GM12875 (cell line): Measurements from ENCODE around the gene CELF2.

Experiments used
- H3K4me3 ChIP-seq: one replicate; pipeline ENCODE4 v1.5.1; 2011; ENCODE audit warnings: low read depth, low read length, control low read depth
- TF ChIP-seq, protein P1 (sequence below): IDR thresholded peaks from 2 replicates; pipeline ENCODE4 v1.5.1; 2011; ENCODE audit warnings: low read depth, mild to moderate bottlenecking, control low read depth, inconsistent platforms, low read length, moderate library complexity, borderline replicate concordance; ENCODE audit not compliant: insufficient read depth

The CELF2 gene

DNA sequence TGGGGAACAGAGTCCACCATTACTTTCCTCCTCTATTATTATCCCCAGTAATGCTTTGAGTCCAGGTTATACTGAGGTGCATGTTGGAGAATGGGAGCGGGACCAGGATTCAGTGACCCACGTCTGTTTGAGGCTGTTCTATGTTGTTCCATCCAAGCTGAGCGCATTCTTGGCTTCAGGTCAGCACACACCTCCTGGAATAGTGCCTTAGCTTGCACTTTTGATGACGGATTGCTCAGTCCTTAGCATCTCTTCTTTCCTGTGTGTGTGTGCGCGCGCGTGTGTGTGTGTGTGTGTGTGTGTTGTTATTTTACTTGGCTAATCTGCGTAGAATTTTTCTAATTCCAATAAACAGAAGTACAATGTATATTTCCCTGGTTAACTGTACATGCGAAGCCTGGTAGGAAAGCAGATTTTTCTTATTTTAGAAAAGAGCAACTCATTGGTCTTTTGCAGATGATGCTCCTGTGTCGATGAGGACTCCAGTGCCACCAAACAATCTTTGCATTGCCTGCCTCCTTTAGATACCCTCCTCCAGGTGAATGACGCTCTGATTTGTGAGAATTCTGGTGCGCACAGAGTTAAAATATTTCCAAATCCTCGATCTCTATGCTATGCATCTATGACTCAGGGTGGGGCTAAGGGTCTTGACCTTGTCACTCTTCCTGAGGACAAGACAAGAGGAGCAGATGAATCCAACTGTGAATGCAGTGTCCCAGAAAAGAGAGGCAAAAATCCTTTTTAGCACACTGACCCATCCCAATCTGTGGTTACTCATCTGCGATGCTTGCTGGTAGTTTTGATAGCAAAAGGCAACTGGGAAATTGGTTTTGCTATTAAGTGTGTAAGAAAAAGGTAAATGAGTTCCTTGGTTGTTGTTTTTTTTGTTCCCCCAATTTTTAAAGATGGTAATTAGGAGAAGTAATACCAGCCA, 13.3 kb upstream of the CELF2 start:
- TF ChIP-seq, protein P1, sequence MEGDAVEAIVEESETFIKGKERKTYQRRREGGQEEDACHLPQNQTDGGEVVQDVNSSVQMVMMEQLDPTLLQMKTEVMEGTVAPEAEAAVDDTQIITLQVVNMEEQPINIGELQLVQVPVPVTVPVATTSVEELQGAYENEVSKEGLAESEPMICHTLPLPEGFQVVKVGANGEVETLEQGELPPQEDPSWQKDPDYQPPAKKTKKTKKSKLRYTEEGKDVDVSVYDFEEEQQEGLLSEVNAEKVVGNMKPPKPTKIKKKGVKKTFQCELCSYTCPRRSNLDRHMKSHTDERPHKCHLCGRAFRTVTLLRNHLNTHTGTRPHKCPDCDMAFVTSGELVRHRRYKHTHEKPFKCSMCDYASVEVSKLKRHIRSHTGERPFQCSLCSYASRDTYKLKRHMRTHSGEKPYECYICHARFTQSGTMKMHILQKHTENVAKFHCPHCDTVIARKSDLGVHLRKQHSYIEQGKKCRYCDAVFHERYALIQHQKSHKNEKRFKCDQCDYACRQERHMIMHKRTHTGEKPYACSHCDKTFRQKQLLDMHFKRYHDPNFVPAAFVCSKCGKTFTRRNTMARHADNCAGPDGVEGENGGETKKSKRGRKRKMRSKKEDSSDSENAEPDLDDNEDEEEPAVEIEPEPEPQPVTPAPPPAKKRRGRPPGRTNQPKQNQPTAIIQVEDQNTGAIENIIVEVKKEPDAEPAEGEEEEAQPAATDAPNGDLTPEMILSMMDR, result no peak

DNA sequence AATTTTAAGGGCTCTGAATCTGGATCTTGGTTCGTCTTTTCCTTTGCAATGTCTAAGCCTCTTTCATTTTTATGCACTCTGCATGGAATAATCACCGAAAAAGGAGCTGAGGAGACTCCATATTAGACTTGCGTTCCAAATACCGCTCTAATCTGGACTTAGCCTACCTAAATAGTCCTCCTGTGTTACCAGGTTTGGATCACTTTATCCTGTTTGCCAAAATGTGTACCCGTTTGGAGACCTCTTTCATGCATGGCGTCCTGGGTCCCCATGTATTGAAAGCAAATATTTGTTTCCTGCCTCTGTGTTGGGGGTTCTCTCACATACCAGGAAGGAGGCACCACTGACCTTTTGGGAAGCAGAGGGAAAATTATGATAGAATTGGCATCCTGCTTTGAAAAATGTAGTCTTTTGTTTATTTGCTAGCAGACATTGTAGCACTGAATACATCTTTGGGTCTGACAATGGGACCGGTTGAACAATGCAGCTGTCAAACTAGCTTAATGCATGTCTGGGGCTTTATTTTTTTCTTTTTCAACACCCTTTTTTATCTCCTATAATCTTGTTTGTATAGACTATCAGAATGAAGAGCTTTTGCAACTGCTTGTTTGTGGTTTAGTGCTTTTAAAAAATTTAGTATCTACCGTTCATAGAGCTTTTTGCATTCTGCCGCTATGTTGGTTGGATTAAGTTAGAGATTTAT, 11.8 kb upstream of the CELF2 start:
- no peak overlapping the region for H3K4me3 ChIP-seq
- TF ChIP-seq, protein P1, result no peak

More for the DNA sequence above, 13.3 kb upstream of the CELF2 start:
- H3K4me3 ChIP-seq, result no peak overlapping the region

DNA sequence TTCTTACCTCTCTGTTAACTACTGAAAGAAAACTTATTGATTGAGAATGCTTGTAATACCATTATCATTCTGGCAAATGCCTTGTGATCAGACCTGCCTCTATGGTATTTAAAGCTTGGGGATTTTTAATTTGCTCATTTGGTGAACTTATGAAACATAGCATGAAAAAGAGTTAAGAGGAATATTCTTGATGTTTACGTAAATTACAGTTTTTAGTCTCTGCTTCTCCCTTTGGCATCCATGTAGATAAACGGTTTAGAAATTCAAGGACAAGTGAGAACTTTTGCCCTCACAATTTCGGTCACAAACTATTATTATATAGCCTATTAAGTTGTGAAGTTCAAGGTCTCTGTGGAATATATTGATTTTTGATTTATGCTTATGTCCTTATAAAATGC, 11.2 kb upstream of the CELF2 start:
- H3K4me3 ChIP-seq, result no peak overlapping the region
- TF ChIP-seq, protein P1, result no peak

DNA sequence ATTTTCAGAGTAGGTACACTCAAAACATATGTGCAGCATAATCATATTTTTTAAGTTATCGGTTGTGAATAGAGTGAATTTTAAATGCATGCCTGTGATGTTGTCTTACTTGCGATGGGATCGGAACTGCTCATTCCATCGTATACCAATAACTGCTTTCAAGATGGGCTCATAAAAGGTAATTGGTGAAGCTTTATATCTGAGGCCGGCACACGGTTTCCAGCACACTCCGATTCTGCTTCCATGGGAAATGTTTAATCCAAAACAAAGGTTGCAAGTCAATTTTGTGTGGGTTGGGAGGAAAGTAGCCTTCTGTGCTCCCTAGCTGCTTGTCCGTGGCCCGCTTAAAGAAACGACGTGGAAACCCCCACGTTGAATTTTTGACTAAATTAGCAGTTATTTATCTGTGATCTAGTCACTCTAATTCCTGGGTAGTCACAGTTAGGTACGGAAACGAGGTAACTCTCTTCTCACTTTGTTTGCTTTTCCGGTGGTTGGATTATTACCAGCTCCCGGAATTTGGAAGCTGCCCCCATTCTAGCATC, 10.1 kb upstream of the CELF2 start:
- H3K4me3 ChIP-seq, result no peak overlapping the region

DNA sequence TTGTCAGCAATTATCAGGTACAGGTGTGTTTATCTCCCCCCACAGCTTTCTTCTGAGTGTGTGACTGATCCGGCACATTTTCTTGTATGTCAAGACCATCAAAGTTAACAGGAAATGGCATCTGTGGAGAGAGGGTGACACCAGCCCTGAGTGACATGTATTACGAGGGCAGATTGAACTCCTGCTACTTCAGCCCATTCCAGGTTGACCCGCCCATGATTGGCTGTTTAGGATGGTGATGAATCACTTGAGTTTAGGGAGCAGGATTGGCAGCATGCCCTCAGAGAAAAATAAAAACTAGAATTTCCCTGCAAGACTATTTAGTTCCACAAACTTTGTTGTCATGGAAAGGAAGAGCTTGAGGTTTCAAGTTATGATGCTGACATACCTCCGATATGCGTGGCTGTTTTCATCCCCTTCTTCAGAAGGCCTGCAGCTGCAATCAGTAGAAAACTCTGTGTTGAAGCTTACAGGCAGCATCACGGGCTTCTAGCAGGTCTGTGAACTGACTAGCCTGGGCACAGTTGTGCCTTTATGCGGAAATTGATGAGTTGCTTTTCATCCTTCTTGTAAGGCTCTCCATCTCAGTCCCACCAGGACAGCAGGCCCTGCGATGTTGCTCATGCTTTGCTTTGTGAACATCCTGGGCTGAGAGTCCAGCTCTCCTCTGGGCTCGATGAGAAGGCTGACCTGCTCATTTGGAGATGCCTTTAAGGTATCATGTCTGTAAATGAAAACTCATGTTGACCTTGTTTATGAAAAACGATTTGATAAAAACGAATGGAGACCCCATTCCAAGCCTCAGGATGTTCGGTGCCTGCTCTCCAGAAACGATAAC, 8.0 kb upstream of the CELF2 start:
- no peak overlapping the region for H3K4me3 ChIP-seq
- TF ChIP-seq, protein P1, result no peak

More for the DNA sequence above, 10.1 kb upstream of the CELF2 start:
- TF ChIP-seq, protein P1, result no peak

DNA sequence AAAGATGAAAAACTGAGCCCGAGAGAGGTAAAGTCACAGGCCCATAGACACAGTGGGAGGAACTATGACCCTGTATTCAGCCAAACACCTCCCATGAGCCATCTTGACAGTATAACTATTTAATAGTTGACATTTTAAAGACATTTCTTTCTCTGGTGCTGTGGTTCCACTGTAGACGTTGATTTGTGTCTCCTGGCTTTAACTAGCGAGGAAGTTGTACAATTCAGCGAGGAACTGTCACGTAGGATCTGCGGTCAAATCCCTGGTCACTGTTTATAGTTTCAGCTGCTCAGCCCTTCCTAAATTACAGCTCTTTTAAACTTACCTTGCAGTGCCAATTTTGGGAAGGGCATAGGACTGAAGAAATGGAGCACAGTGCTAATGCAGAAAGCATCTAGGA, 7.1 kb upstream of the CELF2 start:
- TF ChIP-seq, protein P1, result no peak
- H3K4me3 ChIP-seq, result no peak overlapping the region
